Activated T-cell treated with anti-CD3 and anti-CD28 coated beads, Interleukin-2, amount 50 U/mL, for 4 hours (primary cell): ENCODE data around the gene SMIM23. TPM values are rescaled to one million over a fixed set of nuclear protein-coding genes. Genes with fewer than 3 reads are reported as not detected.
A peak's percentile ranks its signal among the peaks of the same experiment; 100 is the strongest.

ENCODE experiments used
- ATAC-seq, 2 donors: fragments of 200-7000 bp; cut with Tn5 transposase; one replicate each; pipeline ENCODE4 v1.10.0; 2021
- DNase-seq: peaks from one replicate; pipeline ENCODE4 v3.0.0-alpha.2; 2020
- H3K27me3 Mint-ChIP-seq: one replicate; pipeline ENCODE4 v1.8.0; 2021; ENCODE audit warnings: low read depth, mixed read lengths
- H3K36me3 Mint-ChIP-seq: one replicate; pipeline ENCODE4 v1.8.0; 2022; ENCODE audit warnings: mixed read lengths; ENCODE audit not compliant: insufficient read depth
- H3K4me1 Mint-ChIP-seq: one replicate; pipeline ENCODE4 v1.8.0; 2021; ENCODE audit warnings: low read depth, mixed read lengths
- H3K4me3 Mint-ChIP-seq: one replicate; pipeline ENCODE4 v1.8.0; 2021; ENCODE audit warnings: mild to moderate bottlenecking, moderate library complexity, mixed read lengths
- H3K9me3 Mint-ChIP-seq: one replicate; pipeline ENCODE4 v1.8.0; 2021; ENCODE audit warnings: mixed read lengths
- total RNA-seq, 3 donors: library from RNA; stranded (reverse); gene quantifications; one replicate each; pipeline ENCODE4 v1.2.1, GENCODE V29; 2021

The SMIM23 gene
- not detected for total RNA-seq

DNA sequence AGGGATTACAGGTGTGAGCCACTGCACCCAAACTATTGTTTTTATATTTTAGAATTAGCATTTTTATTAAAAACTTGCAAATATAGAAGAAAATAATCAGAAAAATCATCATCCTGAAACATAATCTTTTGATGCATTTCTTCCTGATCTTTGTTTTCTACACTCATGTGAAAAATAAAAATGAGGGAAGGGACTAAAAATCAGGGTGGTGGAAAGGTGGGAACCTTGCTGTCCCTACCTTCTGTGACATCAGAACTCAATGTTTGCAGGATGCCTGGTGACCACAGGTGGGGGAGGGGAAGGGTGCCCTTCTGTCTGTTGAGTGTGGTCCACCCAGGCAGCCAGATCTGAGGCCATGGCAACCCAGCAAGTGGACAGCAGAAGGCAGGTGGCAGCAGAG lies at the start of gene SMIM23:
TSS of gene SMIM23 (plus strand) at position 301 of the 400 bp plus-strand sequence. CDS start at position 356, 55 bp downstream.
- H3K9me3 Mint-ChIP-seq, result no peaks in the 10 kb centered on the region

DNA sequence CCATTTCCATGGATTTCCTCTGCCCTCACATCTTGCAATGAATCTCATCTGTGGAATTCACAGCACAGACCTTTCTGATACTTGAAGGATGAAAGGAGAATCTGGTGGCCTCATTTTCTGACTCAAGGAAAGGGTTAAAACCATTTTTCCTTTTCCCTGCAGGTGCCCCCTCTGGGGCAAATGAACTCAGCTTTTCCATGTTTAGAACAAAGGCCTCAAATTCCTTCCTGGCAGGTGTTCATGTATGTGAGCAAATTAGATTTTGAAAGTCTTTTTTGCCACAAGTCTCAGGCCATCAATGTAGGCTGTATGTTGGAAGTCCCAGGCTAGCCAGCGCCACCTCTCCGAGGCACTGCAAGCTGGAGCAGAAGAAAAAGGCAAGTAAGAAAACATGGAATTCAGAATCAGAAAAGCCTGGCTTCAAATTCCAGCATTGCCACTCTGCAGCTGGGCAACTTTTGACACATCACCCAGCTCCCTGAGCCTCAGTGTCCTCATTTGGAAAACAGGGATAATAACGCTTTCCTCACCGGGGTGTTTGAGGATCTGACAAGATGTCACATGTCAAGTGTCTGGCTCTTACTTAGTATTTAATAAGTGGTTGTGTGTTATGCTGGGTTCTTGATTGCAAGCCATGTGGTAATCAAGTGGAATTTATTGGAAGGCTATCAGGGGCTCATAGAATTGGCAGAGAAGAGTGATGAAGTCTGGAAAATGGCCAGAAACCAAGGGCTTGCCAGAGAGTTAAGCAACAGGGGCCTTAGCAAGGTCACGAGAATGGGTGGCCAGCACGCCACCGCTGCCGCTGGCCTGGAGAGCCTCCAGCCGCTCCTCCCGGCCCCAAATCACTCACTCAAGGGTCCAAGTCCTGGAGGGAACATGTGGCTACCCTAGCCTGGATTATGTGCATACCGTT lies 48.4 kb upstream of the SMIM23 start:
- DNase-seq (no peak), ATAC-seq (no peak)
- Mint-ChIP-seq H3K4me1 (no peaks in the 10 kb centered on the region), H3K4me3 (no peak overlapping the region), H3K27me3 (no peaks in the 10 kb centered on the region), H3K9me3 (no peaks in the 10 kb centered on the region), H3K36me3 (no peaks in the 10 kb centered on the region)

More for the DNA sequence above, at the start of gene SMIM23:
- ATAC-seq, result no peak
- DNase-seq, result no peak
- no peaks in the 10 kb centered on the region for H3K4me1 Mint-ChIP-seq
- no peaks in the 10 kb centered on the region for H3K36me3 Mint-ChIP-seq
- no peak within 1 kb of the TSS for H3K4me3 Mint-ChIP-seq
- peaks cover 31% of the 10 kb centered on the region for H3K27me3 Mint-ChIP-seq

GRCh38 chr5:171738501-171738900 lies 47.1 kb upstream of the SMIM23 start:
- H3K4me3 Mint-ChIP-seq, result no peak overlapping the region
- DNase-seq (no peak), ATAC-seq (no peak)
- no peaks in the 10 kb centered on the region for H3K9me3 Mint-ChIP-seq
- H3K36me3 Mint-ChIP-seq, result no peaks in the 10 kb centered on the region
- H3K4me1 Mint-ChIP-seq, result no peaks in the 10 kb centered on the region
- no peaks in the 10 kb centered on the region for H3K27me3 Mint-ChIP-seq

DNA sequence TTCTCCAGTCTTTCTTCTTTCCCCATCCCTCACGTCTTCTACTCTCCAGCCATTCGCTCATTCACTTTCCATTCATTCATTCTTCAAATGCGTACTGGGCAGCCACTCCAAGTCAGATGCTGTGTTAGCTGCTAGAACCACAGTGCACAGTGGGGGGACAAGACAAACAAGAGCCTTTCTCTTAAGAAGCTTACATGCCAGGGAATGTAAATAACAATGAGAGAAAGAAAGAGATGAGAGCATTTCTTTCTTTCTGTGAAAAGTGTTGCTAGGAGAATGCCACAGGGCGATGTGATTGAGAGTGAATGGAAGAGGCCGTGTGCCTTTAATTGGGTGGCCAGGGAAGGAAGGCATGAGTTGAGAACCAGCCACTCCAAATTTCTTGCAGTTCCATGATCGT lies 46.3 kb upstream of the SMIM23 start:
- H3K27me3 Mint-ChIP-seq, result no peaks in the 10 kb centered on the region
- H3K9me3 Mint-ChIP-seq, result no peaks in the 10 kb centered on the region
- no peak for ATAC-seq
- no peaks in the 10 kb centered on the region for H3K36me3 Mint-ChIP-seq
- H3K4me3 Mint-ChIP-seq, result no peak overlapping the region
- DNase-seq, result no peak
- H3K4me1 Mint-ChIP-seq, result no peaks in the 10 kb centered on the region

GRCh38 chr5:171743436-171744076 lies 42.1 kb upstream of the SMIM23 start:
- Mint-ChIP-seq H3K9me3 (no peaks in the 10 kb centered on the region), H3K4me1 (no peaks in the 10 kb centered on the region), H3K4me3 (no peak overlapping the region), H3K36me3 (no peaks in the 10 kb centered on the region), H3K27me3 (peaks cover 2% of the 10 kb centered on the region)
- DNase-seq (no peak), ATAC-seq (no peak)

- Mint-ChIP-seq H3K4me3 (no peak overlapping the region), H3K27me3 (peaks cover 2% of the 10 kb centered on the region), H3K4me1 (no peaks in the 10 kb centered on the region), H3K9me3 (no peaks in the 10 kb centered on the region), H3K36me3 (no peaks in the 10 kb centered on the region)
- DNase-seq, result no peak
- no peak for ATAC-seq
Measured at GRCh38 chr5:171744264-171744663, 41.4 kb upstream of the SMIM23 start.

GRCh38 chr5:171744882-171745281 lies 40.7 kb upstream of the SMIM23 start:
- H3K36me3 Mint-ChIP-seq, result no peaks in the 10 kb centered on the region
- H3K4me3 Mint-ChIP-seq, result no peak overlapping the region
- ATAC-seq (no peak), DNase-seq (no peak)
- peaks cover 2% of the 10 kb centered on the region for H3K27me3 Mint-ChIP-seq
- no peaks in the 10 kb centered on the region for H3K9me3 Mint-ChIP-seq
- no peaks in the 10 kb centered on the region for H3K4me1 Mint-ChIP-seq

GRCh38 chr5:171745602-171746001 lies 40.0 kb upstream of the SMIM23 start:
- no peak for DNase-seq
- H3K36me3 Mint-ChIP-seq, result no peaks in the 10 kb centered on the region
- no peaks in the 10 kb centered on the region for H3K9me3 Mint-ChIP-seq
- no peak for ATAC-seq
- H3K4me1 Mint-ChIP-seq, result no peaks in the 10 kb centered on the region
- H3K27me3 Mint-ChIP-seq, result peaks cover 2% of the 10 kb centered on the region
- H3K4me3 Mint-ChIP-seq, result no peak overlapping the region

GRCh38 chr5:171747061-171747859 lies 38.4 kb upstream of the SMIM23 start:
- H3K4me3 Mint-ChIP-seq, result no peak overlapping the region
- H3K9me3 Mint-ChIP-seq, result no peaks in the 10 kb centered on the region
- ATAC-seq (no peak), DNase-seq (no peak)
- no peaks in the 10 kb centered on the region for H3K4me1 Mint-ChIP-seq
- H3K27me3 Mint-ChIP-seq, result peaks cover 2% of the 10 kb centered on the region
- H3K36me3 Mint-ChIP-seq, result no peaks in the 10 kb centered on the region

DNA sequence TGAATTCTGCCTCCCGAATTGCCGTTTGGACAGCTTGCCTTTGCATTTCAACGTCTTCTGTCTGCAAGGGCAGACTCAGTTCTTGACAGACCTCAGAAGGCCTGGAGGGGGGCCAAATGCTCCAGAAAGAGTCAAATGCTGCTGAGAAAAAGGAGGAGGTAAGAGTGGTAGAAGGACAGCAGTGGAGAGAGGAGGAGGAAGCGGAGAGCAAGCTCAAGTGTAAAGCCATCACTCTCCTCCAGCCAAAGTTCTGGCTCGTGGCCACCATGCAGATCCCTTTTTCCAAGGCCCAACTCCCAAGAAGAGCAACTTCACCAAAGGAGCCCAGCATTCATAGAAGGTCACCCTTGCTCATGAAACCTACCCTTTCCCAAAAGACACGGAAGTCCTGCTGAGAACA lies 36.9 kb upstream of the SMIM23 start:
- Mint-ChIP-seq H3K4me3 (no peak overlapping the region), H3K36me3 (no peaks in the 10 kb centered on the region), H3K27me3 (peaks cover 2% of the 10 kb centered on the region), H3K9me3 (no peaks in the 10 kb centered on the region), H3K4me1 (no peaks in the 10 kb centered on the region)
- DNase-seq, result no peak
- no peak for ATAC-seq

- no peak overlapping the region for H3K4me3 Mint-ChIP-seq
- ATAC-seq, result no peak
- no peaks in the 10 kb centered on the region for H3K9me3 Mint-ChIP-seq
- peaks cover 2% of the 10 kb centered on the region for H3K27me3 Mint-ChIP-seq
- no peaks in the 10 kb centered on the region for H3K4me1 Mint-ChIP-seq
- no peak for DNase-seq
- H3K36me3 Mint-ChIP-seq, result no peaks in the 10 kb centered on the region
Measured at GRCh38 chr5:171749365-171749764, 36.3 kb upstream of the SMIM23 start.

DNA sequence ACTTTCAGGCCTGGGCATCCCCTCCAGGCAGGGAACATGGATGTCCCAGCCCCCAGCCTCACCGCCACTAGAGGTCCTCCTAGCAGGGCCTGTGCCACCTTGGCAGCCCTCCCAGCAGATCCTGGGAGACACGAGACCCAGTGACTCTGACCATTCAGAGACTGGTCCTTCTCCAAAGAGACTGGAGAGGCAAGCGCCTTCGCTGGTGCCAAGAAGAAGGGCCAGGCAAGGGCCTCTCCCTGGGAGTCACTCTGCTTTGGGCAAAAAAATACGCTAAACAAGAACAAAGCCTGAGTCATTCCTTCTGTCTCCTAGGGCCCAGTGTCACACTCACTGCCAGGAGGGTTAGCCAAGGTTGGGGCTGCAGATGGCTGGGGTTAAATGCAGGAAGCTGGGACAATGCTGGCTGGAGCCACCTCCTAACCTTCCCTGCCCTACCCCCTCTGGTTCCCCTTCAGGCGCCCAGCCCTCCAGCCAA lies 35.3 kb upstream of the SMIM23 start:
- H3K27me3 Mint-ChIP-seq, result peaks cover 4% of the 10 kb centered on the region
- ATAC-seq, result no peak
- no peaks in the 10 kb centered on the region for H3K9me3 Mint-ChIP-seq
- no peaks in the 10 kb centered on the region for H3K4me1 Mint-ChIP-seq
- DNase-seq, result no peak
- no peak overlapping the region for H3K4me3 Mint-ChIP-seq
- H3K36me3 Mint-ChIP-seq, result no peaks in the 10 kb centered on the region

- DNase-seq, result no peak
- no peak for ATAC-seq
- Mint-ChIP-seq H3K9me3 (no peaks in the 10 kb centered on the region), H3K4me3 (no peak overlapping the region), H3K36me3 (no peaks in the 10 kb centered on the region), H3K4me1 (no peaks in the 10 kb centered on the region), H3K27me3 (peaks cover 4% of the 10 kb centered on the region)
Measured at GRCh38 chr5:171755354-171755821, 30.2 kb upstream of the SMIM23 start.

- Mint-ChIP-seq H3K4me3 (no peak overlapping the region), H3K9me3 (no peaks in the 10 kb centered on the region), H3K4me1 (no peaks in the 10 kb centered on the region), H3K27me3 (peaks cover 4% of the 10 kb centered on the region), H3K36me3 (no peaks in the 10 kb centered on the region)
- no peak for DNase-seq
- ATAC-seq, result peak; percentile 73 to 79
Measured at GRCh38 chr5:171757853-171758535, 27.6 kb upstream of the SMIM23 start.
